Activated B cell treated with CpG ODN at 0.5 μM for 24 hours (primary cell): Measurements from ENCODE around the gene PRKN. TPM values are rescaled to one million over a fixed set of nuclear protein-coding genes. Genes with fewer than 3 reads are reported as not detected.

Experiments used
- ATAC-seq: fragments of 200-7000 bp; cut with Tn5 transposase; one replicate; pipeline ENCODE4 v1.10.0; 2021; ENCODE audit warnings: low read depth, mild to moderate bottlenecking, moderate library complexity
- CTCF ChIA-PET: fragments of 350-600 bp; sonication (Branson Sonifier 250); formaldehyde crosslinking; loops from one replicate; lab custom pipeline; 2021; ENCODE audit warnings: antibody characterized with exemption; lab: Charles Lee
- POLR2A ChIA-PET: fragments of 350-600 bp; sonication (Branson Sonifier 250); formaldehyde crosslinking; loops from one replicate; lab custom pipeline; 2021; ENCODE audit warnings: antibody characterized with exemption; lab: Charles Lee
- DNase-seq: peaks from one replicate; pipeline ENCODE4 v3.0.0; 2022
- H3K27ac Mint-ChIP-seq: one replicate; pipeline ENCODE4 v1.8.0; 2020; ENCODE audit warnings: mixed read lengths
- H3K27me3 Mint-ChIP-seq: one replicate; pipeline ENCODE4 v1.8.0; 2021; ENCODE audit warnings: mixed read lengths
- H3K36me3 Mint-ChIP-seq: one replicate; pipeline ENCODE4 v1.8.0; 2021; ENCODE audit warnings: low read depth, mixed read lengths
- H3K4me1 Mint-ChIP-seq: one replicate; pipeline ENCODE4 v1.8.0; 2021; ENCODE audit warnings: mixed read lengths
- H3K4me3 Mint-ChIP-seq: one replicate; pipeline ENCODE4 v1.8.0; 2020; ENCODE audit warnings: mild to moderate bottlenecking, mixed read lengths
- H3K9me3 Mint-ChIP-seq: one replicate; pipeline ENCODE4 v1.8.0; 2020; ENCODE audit warnings: mixed read lengths
- CTCF ChIP-seq: fragments of 200-600 bp; IDR thresholded peaks from one replicate; pipeline ENCODE4 v1.8.0; 2022; ENCODE audit warnings: antibody characterized with exemption, mild to moderate bottlenecking
- intact Hi-C: fragments of 100-400 bp; cut with micrococcal nuclease; formaldehyde crosslinking; loops from one replicate; pipeline ENCODE4 v1.15.1; 2024
- total RNA-seq: library from RNA; stranded (reverse); gene quantifications from 2 replicates; pipeline ENCODE4 v1.2.3, GENCODE V29; 2022

PRKN gene
- total RNA-seq, 1 donor from 2014 or later, result 2.3 TPM

GRCh38 chr6:162491637-162492036 is 235.9 kb downstream of the PRKN start:
- DNase-seq (no peak), ATAC-seq (no peak)
- Mint-ChIP-seq H3K27me3 (no peaks in the 10 kb centered on the region), H3K36me3 (no peaks in the 10 kb centered on the region), H3K27ac (no peak overlapping the region), H3K4me1 (no peaks in the 10 kb centered on the region), H3K9me3 (peaks cover 11% of the 10 kb centered on the region), H3K4me3 (no peak overlapping the region)
- ChIA-PET CTCF (no interaction called here), POLR2A (no interaction called here)
- TF ChIP-seq CTCF, result no peak
- intact Hi-C loops, result no loop called here

GRCh38 chr6:162489101-162489976 is 238.2 kb downstream of the PRKN start:
- Mint-ChIP-seq H3K36me3 (no peaks in the 10 kb centered on the region), H3K27ac (no peak overlapping the region), H3K27me3 (no peaks in the 10 kb centered on the region), H3K4me3 (no peak overlapping the region), H3K4me1 (no peaks in the 10 kb centered on the region), H3K9me3 (peaks cover 6% of the 10 kb centered on the region)
- DNase-seq (no peak), ATAC-seq (no peak)
- intact Hi-C loops, result no loop called here
- no peak for TF ChIP-seq CTCF
- ChIA-PET POLR2A (no interaction called here), CTCF (no interaction called here)

GRCh38 chr6:162488444-162488843 is 239.1 kb downstream of the PRKN start:
- no peak for DNase-seq
- H3K36me3 Mint-ChIP-seq, result no peaks in the 10 kb centered on the region
- H3K4me1 Mint-ChIP-seq, result no peaks in the 10 kb centered on the region
- intact Hi-C loops, result no loop called here
- TF ChIP-seq CTCF, result no peak
- H3K4me3 Mint-ChIP-seq, result no peak overlapping the region
- H3K9me3 Mint-ChIP-seq, result peaks cover 5% of the 10 kb centered on the region
- POLR2A ChIA-PET, result no interaction called here
- no peak overlapping the region for H3K27ac Mint-ChIP-seq
- CTCF ChIA-PET, result no interaction called here
- no peak for ATAC-seq
- H3K27me3 Mint-ChIP-seq, result no peaks in the 10 kb centered on the region

- POLR2A ChIA-PET, result no interaction called here
- ATAC-seq, result no peak
- Mint-ChIP-seq H3K27me3 (no peaks in the 10 kb centered on the region), H3K27ac (no peak overlapping the region), H3K4me1 (no peaks in the 10 kb centered on the region), H3K4me3 (no peak overlapping the region), H3K36me3 (no peaks in the 10 kb centered on the region), H3K9me3 (peaks cover 3% of the 10 kb centered on the region)
- no peak for DNase-seq
- CTCF ChIA-PET, result no interaction called here
- TF ChIP-seq CTCF, result no peak
- intact Hi-C loops, result no loop called here
These were observed 242.1 kb downstream of the PRKN start for GRCh38 chr6:162485464-162485863.

- POLR2A ChIA-PET, result no interaction called here
- ATAC-seq (no peak), DNase-seq (no peak)
- TF ChIP-seq CTCF, result no peak
- intact Hi-C loops, result no loop called here
- H3K4me1 Mint-ChIP-seq, result no peaks in the 10 kb centered on the region
- CTCF ChIA-PET, result no interaction called here
- H3K9me3 Mint-ChIP-seq, result peaks cover 2% of the 10 kb centered on the region
- no peaks in the 10 kb centered on the region for H3K27me3 Mint-ChIP-seq
- no peaks in the 10 kb centered on the region for H3K36me3 Mint-ChIP-seq
- H3K27ac Mint-ChIP-seq, result no peak overlapping the region
- H3K4me3 Mint-ChIP-seq, result no peak overlapping the region
These were observed 245.6 kb downstream of the PRKN start for GRCh38 chr6:162481938-162482337.
